HG03108 (cell line): ENCODE measurements around the gene SSTR5.

Experiments used
- ATAC-seq: cut with Tn5 transposase; IDR thresholded peaks from one replicate; pipeline ENCODE4 v1.9.1; 2021; ENCODE audit warnings: moderate library complexity; ENCODE audit not compliant: unreplicated experiment

SSTR5 gene

DNA sequence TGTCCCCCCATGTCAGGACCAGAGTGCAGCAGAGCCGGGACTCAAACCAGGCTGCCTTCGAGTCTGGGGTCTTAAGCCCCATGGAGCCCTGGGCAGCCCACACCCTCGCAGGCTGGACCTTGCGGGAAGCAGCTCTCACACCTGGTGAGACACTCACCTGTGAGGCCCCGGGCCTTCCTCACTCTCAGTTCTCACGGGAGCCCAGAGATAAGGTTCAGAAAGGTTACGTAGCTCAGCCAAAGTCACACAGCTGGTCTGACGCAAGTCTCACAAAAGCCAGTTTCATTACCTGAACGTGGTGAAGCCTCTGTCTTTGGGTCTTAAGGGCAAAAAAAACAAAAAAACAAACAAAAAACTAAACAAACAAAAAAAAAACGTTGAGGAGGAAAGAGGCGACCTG, 32.8 kb upstream of the SSTR5 start:
- no peak for ATAC-seq

DNA sequence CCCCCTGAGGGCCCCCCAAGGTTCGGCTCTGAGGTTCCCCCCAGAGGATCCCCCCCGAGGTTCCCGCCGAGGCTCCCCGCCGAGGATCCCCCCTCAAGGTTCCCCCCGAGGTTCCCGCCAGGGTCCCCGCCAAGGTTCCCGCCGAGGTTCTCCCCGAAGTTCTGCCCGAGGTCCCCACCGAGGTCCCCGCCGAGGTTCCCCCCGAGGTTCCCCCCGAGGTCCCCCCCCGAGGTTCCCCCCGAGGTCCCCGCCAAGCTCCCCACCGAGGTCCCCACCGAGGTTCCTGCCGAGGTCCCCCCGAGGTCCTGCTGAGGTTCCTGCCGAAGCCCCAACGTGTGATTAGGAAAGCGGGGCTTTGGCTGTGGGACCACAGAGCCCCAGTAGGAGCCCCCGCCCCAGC, 32.2 kb upstream of the SSTR5 start:
- no peak for ATAC-seq

DNA sequence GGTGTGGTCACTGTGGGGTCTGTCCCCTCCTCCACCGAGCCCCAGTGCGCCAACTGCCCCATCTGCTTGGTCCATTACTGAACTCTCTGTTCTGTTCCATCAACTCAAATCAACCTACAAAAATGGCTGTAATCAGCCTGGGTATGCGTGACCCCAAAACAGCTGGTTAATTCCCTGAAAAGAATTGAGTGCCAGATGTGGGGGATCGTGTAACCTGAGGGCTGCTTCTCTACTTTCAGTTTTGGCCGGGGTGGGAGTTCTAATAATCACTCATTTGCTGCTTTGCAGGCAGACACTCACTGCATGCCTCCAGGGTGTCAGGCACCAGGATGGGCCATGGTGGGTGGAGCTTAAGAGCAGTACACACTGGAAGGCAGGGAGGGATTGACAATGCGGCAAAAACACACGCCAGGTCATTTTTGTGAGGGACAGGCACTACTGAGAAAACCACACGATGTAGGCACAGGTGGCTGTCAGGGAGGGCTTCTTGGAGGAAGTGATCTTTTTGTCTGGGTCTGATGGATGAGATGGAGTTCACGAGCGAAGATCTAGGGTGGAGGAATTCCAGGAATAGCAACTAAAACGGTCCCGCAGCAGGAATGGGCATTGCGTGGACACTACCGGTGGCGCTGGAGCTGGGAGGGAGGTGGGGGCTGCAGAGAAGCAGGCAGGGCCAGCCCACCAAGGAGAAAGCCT, 30.4 kb upstream of the SSTR5 start:
- no peak for ATAC-seq

DNA sequence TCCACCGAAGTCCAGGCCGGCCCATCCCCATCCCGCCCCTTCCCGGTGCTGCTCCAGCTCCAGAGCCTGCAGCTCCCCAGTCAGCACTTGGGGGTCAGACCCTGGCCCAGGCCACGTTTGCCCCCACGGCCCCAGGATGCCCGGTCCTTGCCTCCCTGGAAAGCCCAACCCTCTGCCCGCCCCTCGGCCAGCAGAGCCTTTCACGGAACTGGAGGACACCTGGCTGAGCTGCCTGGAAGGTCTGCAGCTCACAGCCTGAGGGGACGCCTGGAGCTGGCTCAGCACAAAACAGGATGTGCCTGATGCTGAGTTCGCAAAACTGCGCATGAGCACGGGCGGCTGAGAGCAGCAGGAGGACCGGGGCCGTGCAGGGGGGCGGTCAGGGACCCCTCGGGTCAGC, 29.7 kb upstream of the SSTR5 start:
- no peak for ATAC-seq

DNA sequence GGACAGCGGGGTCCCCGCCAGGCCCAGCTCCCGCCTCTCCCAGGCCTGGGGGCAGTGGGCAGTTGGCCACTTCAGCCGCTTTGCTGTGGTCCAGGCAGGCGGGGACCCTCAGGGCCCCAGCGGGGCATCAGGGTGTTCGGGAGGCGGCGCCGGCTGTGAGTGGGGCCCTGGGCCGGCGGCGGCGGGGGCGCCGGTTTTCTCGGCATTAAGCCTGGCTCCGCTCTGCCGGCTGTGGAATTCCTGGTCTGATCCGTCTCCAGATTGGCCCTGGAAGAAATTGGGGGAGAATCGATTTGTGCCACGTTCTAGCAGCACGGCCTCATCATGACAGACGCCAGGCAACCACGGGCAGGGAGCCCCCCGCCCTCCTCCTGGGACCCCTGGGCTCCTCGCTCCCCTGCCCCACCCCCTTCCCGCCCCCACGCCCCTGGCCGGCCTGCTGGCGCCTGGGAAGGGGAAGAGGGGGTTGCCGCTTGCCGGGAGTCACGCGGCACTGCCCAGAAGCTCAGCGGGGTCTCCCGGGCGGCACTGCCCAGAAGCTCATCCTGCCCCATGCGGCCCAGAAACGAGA, 28.6 kb upstream of the SSTR5 start:
- no peak for ATAC-seq

DNA sequence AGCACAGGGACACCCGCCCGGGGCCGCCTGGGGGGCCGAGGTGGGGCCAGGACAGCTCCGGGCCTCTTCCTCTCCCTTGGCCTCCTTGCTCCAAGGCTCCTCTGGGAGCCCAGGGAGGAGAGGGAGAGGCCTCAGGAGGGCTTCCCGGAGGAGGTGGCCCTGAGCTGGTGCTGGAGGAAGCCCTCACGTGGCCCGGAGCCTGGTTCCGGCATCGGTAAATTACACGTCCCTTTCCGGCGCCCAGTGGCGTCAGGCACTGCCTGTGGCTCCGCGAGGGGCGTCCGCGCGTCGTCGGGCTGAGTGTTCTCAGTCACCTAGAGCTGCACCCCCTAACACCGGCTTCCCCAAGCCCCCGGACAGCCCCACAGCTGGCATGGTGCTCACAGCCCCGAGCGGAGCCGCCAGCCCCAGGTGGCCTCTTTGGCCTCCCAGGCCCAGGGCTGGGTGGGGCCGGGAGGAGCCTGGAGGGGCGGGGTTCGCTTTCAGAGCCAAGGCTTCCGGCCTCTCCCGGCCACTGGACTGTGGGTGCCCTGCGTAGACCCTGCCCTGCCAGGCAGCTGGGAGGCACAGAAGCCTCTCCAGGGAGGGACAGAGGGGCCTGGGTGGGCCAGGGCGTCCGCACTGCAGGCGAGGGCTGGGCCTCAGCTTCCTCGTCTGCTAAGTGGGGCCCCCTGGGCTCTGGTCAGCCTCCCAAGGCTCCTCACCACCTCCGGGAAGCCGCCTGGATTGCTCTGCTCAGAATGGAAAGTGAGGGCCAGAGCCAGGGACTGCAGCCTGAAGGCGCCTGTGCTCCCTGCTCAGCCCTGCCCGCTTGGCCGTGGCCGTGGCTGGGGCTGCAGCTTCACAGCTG, 27.9 kb upstream of the SSTR5 start:
- ATAC-seq: no peak

DNA sequence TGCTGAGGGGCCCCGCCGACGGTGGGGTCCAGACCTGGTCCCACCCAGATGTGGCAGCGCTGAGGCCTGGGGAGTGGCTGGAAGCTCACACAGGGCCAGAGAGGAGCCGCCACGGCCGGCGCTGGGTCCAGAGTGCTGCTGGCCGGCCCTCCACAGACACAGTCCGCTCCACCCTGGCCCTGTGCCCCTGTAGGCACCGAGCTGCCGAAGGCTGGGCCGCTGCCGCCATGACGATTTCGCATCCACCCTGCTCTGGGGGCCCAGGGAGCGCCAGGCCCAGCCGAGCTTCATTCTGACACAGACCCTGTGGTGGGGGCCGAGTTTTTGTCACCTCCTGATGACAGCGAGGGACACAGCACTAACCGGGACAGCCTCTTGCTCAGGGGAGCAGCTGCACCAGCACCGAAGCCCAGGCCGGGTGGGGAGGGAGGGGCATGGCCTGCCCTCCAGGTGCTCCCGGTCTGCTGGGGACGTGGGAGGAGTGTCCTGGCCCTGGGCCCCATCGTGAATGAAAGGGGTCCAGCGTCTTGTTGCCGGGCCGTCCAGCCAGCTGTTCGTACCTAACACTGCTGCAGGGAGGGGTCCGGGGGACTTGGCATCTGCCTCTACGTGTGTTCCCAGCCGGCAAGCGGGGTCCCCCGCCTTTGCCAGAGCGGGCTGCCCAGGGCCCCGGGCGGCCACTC, 27.1 kb upstream of the SSTR5 start:
- no peak for ATAC-seq

DNA sequence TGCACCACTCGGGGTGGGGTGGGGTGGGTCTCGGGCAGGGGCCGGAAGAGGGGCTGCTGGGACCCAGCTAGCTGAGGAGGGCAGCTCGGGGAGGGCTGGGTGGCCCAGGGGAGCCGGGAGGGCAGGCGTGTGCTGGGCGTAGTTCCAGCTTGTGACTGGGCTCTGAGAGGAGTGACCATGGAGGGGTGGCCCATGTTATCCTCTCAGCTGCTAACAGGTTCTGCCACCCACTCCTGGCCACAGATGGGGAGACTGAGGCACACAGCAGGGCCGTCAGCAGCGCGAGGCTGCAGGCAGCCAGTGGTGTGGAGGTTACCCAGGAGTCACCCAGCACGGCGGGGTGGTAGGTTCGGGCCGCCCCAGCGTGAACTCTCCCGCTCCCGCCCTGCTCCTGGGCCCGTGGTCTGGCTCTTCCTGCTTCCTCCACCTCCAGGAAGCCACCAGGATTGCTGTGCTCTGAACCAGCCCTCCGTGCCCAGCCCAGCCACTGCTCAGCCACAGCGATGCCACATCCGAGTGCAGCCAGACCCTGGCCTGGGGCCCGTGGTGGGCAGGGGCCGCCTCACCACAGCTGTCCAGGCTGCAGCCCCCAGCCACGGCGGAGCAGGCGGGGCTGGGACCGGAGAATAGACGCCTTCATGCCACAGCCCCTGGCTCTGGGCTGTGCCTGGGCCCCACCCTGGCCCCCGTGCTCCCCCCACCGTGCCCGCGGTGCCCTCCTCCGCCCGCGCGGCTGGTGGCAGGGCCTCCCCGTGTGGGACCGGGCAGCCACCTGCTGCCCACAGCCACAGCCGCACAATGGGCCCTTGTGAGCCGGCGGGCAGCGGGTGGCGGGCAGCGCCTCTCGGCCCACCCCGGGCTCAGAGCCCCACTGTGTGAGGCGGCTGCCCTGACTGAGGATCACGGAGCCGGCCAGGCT, 26.3 kb upstream of the SSTR5 start:
- no peak for ATAC-seq

DNA sequence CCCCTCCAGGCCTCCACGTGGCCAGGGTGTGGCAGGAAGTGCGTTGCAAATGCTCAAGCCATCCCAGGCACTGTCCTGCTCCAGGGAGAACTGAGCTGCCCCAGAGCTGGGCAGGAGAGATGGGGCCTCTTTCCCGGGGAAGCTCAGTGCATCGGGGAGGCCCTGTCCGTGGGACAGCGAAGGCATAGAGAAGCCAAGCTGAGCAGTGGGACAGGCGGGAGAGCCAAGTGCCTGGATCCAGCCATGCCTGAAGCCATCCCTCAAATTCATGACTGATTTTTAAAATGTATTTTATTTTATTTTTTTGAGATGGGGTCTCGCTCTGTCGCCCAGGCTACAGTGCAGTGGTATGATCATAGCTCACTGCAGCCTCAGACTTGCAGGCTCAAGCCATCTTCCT, 25.4 kb upstream of the SSTR5 start:
- no peak for ATAC-seq

DNA sequence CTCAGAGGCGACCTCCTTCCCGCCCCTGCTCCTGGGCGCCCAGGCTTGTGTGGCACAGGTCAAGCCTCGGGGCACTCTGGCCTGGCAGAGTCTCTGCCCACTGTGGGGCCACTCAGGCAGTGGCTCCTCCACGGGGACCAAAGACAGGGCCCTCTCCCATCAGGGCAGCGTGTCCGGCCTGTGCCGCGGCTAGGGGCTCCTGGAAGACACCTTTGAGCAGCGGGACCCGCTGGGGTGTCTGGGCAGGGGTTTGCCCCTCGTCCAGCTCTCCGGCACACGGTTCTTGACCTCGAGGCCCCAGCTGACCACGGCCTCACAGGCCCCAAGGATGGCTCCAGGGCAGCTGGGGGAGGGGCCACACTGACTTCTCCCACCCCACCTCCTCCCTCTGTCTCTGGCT, 24.7 kb upstream of the SSTR5 start:
- no peak for ATAC-seq

DNA sequence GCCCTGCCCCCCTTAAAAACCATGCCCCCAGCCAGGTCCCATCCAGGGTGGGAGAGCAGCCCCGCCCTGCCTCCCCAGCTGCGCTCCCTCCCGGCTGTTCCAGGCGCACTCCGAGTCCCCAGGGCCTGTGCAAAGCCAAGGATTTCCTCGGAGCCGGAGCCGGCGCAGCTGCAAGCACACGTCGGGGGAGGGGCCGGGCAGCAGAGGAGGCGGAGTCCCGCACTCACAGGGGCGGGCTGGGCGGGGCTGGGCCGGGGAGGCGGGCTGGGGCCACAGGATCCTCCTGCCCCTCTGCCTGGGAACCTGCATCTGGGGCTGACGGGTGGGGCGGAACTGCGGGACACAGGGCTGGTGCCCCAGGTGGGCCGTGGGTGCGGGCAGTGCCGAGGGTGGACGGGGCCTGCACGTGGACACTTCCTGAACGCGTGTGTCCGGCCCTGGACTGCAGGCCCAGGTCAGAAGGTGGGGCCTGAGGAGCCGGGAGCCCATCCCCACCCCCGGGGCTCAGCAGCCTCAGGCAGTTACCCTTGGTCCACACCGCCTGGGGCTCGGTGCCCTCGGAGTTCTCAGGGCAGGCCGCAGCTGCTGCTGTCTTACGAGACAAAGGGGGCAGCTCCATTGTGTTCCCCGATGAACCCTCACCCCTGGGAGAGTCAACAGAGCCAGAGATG, 24.0 kb upstream of the SSTR5 start:
- ATAC-seq: no peak

DNA sequence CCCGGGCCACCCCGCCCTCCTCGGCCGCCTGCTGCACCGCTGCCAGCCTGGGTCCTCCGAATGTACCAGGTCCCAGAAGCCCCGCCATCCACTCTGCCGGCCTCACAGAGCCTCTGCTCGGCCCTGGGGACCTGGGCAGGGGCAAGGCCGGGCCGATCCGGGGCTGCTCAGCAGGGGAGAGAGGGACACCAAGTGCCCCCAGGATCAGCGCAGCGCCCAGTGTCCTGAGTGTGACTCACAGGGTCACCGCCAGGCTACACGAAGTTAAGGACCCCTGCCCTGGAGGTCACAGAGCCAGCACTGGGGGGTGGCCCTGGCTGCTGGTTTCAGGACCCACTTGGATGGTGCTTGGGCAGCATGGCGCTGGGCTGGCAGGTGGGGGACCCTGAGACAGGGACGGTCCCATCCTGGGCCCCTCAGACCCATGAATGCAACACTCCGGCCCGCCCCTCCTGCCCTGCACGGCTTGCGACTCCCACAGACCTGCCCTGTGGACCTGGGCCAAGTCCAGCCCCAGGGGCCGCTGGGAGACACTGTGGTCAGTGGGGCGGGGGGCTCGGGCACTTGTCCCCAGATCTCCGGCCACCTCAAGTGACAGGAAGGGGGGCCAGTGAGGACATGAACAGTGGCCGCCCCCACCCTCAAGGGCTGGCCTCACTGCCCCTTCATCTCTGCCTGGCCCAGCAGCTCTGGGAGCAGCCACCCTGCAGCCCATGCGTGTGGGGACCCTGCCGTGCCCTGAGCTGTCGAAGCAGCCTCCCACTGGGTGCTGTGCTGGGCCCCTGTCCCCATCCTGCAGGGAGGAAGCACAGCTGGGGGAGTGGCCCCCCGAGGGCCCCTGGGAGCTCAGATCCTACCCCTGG, 23.2 kb upstream of the SSTR5 start:
- no peak for ATAC-seq

DNA sequence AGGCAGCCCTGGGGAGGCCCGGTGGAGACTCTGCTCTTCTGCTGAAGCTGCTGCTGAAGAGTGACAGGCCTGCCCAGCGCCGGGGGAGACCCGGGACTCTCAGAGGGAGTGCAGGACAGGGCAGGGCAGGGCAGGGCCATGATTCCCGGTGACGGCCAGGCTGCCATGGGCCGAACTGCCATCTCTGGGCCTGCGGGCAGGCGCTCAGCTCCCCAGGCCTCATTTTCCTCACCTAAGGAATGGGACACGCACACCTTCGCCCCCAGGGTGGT, 22.6 kb upstream of the SSTR5 start:
- no peak for ATAC-seq

DNA sequence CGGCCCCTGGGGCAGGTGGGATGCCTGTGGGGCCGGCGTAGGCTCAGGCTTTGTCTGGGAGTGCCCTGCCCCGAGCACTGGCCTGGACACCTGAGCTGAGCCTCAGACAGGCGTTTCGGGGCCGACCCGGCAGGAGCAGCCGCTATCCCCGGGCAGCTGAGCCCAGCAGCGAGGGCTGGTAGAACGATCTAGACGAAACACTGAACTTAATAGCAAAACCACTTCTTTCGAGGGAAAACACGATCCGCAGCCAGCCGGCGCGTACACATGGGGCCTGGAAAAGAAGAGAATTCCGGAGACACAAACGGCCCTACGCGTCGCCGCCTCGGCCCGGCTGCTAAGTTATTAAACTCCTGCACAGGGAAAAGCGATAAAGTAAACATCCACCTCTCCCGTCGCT, 22.0 kb upstream of the SSTR5 start:
- ATAC-seq: no peak

DNA sequence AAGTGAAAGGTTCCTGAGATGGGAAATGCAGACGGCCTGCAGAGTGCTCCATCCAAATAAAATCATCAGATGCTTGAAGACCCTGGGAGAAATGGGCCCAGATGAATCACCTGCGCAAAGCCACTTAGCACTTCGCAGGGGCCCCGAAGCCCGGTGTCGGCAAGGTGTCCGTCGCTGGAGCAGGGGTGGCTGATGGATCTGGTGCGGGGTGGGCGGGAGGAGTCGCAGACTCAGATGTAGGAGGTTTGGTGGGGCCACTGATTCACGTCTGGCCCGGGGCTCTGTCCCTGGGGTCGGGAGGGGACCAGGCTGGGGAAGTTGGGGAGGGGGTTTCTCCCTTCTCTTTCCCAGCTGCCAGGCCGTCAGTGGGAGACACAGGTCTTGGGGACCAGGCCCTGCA, 21.6 kb upstream of the SSTR5 start:
- no peak for ATAC-seq

DNA sequence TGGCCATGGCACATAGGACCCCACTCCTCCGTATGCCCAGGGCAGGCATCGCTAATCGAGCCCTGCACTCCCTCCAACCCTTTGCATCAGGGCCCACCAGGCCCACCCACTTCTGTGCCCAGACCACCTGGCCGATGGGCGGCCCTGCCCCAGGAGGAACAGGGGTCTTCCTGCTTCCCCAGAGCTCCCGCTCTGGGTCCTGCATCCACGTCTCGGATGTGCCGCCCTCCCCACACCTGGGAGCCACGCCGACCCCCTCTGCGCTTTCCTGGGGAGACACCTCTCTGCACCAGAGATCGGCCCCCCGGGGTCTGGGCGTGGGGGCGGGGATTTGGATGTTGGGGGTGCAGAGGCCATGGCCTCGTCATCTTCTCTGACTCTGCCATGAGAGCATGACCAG, 21.1 kb upstream of the SSTR5 start:
- no peak for ATAC-seq

DNA sequence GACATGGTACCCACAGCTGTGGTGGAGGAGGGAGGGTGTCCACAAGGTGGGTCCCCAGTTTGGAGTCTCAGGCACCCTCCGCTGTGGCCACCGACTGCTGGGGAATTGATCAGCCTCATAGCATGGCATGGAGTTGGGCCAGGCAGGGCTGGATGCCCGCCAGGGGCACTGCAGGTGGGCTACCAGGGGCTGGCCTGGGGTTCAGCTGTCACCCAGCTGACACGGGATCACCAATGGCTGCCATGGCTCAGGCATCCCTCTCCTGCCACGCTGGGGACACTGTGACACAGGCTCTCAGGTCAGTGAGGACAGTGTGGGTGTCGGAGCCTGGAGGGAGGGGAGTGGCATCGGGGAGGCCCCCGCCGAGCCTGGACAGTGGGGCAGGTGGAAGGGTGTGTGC, 19.8 kb upstream of the SSTR5 start:
- ATAC-seq: no peak

DNA sequence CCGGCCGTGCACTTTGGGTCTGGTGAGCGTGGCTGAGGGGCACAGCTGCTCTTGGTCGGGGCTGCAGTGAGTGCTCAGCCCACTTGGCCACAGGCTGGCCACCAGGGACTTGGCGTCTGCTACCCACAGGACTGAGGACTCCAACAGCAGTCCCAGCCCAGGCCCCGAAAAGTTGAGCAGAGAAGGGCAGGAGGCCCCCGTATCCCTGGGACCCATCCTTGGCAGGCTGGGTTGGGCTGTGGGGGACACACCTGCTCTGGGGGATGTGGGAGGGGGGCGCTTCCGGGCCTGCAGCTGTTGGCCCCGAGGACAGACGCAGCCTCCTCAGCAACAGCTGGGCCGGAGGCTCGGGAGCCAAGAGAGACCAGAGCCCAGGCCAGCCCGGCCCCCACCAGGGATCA, 19.4 kb upstream of the SSTR5 start:
- no peak for ATAC-seq

DNA sequence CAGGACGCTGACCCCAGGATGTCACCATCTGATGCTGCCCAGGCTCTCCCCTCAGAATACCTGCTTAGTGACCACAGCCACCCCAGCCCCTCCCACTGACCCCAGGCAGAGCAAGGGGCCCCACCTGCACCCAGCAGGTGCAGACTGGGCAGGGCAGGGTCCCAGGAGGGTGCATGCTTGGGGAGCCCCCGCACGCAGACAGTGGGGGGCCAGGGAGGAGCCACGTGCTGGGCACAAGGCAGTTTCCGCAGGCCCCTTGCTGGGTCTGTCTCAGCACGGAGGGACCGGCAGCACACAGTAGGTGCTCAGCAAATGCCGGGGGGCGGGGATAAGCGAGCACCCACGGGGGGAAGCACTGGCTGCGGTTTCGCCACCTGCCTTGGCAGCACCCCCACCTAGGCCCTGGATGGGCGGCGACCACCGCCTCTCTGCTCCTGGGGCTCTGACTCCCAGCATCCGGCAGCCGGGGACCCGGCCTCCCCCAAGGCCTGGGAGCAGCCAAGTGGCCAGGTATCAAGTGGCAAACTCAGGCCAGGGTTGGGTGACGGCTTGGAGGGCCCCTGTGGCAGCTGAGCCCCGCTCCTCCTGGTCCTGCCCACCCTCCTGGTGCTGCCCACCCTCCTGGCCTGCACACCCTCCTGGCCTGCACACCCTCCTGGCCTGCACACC, 18.7 kb upstream of the SSTR5 start:
- no peak for ATAC-seq
